Mammary epithelial cell (primary cell): ENCODE measurements around the gene INTS15.

Experiments used
- EZH2 ChIP-seq: IDR thresholded peaks from 2 replicates; pipeline ENCODE4 v1.6.1; 2012; ENCODE audit warnings: low read length, inconsistent platforms, borderline replicate concordance
- TF ChIP-seq, protein P1 (sequence below), 2 donors: IDR thresholded peaks in 1 of 2; conservative IDR thresholded peaks in 1 of 2; 2 replicates each; pipeline ENCODE4 v1.5.1; 2011 to 2012; ENCODE audit warnings: inconsistent platforms in 2 of 2, low read length in 2 of 2, mild to moderate bottlenecking in 2 of 2, control low read depth in 1 of 2, low read depth in 1 of 2; ENCODE audit not compliant: insufficient read depth in 1 of 2; ENCODE audit errors: extremely low read depth in 1 of 2

DNA sequence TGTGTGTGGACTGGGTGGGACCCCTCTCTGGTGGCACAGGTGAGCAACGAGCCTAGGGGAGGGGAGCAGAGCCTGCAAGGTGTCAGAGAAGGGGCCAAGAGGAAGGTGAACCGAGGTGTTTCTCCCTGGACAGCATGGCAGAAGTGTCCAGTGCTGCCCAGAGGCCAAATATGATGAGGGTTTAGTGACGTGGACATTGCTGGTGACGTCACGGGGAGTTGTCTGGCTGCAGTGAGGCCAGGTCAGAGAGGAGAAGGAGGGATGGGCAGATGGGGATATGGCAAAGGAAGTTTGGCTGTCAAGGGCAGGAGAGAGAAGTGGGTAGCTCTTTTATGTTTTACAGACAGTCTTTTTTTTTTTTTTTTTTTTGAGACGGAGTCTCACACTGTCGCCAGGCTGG, 23.0 kb downstream of the INTS15 start:
- TF ChIP-seq, protein P1, sequence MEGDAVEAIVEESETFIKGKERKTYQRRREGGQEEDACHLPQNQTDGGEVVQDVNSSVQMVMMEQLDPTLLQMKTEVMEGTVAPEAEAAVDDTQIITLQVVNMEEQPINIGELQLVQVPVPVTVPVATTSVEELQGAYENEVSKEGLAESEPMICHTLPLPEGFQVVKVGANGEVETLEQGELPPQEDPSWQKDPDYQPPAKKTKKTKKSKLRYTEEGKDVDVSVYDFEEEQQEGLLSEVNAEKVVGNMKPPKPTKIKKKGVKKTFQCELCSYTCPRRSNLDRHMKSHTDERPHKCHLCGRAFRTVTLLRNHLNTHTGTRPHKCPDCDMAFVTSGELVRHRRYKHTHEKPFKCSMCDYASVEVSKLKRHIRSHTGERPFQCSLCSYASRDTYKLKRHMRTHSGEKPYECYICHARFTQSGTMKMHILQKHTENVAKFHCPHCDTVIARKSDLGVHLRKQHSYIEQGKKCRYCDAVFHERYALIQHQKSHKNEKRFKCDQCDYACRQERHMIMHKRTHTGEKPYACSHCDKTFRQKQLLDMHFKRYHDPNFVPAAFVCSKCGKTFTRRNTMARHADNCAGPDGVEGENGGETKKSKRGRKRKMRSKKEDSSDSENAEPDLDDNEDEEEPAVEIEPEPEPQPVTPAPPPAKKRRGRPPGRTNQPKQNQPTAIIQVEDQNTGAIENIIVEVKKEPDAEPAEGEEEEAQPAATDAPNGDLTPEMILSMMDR (conservative IDR thresholded peaks at IDR 0.05 in 1 of 2, IDR thresholded peaks at IDR 0.05 in 1 of 2; ENCODE audit: extremely low read depth in 1 of 2, insufficient read depth in 1 of 2, low read depth in 1 of 2, low read length in 2 of 2) = no peak
- TF ChIP-seq EZH2 = no peak
